Measurements from ENCODE around the gene GPC6. TPM values are rescaled to one million over a fixed set of nuclear protein-coding genes. Genes with fewer than 3 reads are reported as not detected.

GPC6 gene
- total RNA-seq, 2 donors from 2014 or later: 1.6 to 4.0 TPM

Small RNAs within 50 kb of the gene (small RNA-seq; reads per million reads assigned to genes)
- gene RNA5SP35: not detected
